Raji (cell line): Measurements from ENCODE around the gene FAM168A.

Source experiments
- POLR2A ChIP-seq: IDR thresholded peaks from 2 replicates; pipeline ENCODE4 v1.6.1; 2011; ENCODE audit warnings: low read depth, low read length, control low read depth; ENCODE audit not compliant: insufficient read depth

FAM168A gene

DNA sequence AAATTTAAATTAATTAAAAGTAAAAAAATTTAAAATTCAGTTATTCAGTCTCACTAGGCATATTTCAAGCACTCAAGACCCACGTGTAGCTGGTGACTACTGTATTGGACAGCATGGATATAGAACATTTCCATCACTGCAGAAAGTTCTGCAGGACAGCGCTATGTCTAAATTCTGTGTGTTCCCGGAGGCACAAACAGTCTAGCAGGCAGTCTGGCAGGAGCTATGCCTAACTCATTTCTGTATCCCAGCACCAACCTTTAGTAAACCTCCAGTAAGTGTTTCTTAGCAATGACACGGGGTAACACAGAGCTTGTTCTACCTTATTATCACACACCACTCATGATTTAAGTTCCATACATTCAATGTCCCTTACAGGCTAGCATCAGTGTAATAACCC lies 48.5 kb downstream of the FAM168A start:
- TF ChIP-seq POLR2A = no peak

DNA sequence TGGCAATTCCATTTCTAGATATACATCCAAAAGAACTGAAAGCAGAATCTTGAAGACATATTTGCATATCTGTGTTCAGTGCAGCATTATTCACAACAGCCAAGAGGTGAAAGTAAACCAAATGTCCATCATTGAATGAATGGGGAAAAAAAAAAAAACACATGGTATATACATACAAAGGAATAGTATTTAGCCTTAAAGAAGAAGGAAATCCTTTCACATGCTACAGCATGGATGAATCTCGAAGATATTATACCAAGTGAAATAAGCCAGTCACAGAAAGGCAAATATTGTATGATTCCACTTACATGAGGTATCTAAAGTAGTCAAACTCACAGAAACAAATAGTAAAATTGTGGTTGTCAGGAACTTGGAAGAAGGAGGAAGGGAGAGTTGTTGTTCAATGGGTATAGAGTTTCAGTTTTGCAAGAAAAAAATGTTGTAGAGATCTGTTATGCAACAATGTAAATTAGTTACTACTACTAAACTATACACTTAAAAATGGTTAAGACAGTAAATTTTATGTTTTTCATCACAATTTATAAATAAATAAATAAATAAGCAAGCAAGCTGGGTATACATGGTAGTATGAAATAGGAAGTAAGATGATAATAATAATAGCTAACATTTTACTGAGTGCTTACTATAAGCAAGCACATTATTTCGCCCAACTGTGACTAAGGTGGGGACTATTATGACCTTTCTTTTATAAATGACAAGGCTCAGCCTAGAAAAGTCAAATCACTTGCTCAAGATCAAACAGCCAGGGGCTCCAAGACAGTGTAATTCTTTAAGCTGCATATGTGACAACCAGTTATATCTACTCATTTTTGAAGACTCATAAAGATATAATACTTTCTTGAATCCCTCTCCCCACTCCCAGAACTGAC lies 50.0 kb downstream of the FAM168A start:
- no peak for TF ChIP-seq POLR2A

DNA sequence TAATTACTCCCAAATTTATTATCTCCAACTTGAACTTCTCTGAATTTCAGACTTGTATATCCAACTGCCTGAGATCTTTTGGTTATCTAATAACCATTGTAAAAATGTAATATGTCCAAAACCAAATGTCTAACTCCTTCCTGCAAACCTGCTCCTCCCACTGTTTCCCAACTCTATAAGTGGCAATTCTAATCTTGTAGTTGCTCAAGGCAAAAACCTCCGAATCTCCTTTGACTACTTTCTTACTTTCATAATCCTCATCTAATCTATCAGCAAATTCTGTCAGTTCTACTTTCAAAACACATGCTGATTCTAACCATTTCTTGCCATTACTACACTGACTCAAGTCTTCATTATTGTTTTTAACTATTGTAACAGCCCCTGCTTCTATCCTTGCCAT lies 55.7 kb downstream of the FAM168A start:
- TF ChIP-seq POLR2A = no peak

DNA sequence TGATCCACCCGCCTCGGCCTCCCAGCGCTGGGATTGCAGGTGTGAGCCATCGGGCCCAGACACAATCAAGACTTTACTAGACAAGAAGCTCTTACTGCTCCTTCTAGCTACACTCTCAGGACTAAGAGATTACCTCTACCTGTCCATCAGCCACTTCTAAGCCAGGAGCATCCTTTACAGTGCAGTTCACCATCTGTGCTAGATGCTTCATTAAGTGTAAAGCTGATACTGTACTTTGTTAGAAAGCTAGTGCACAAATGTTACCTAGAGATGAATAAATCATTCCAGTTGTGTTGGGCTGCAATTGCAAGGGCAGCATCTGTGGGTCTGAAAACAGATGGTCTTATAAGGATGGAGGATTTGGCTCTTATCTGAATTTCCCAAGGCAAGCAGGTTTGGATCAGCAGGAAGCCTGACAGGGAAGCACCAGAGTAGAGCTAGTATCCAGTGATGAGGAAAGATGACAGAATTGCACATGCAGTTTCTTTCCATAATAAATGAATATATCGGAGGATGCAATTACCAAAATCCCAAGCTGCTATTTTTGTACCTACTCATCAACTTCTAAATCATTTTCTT lies 58.3 kb downstream of the FAM168A start:
- no peak for TF ChIP-seq POLR2A

DNA sequence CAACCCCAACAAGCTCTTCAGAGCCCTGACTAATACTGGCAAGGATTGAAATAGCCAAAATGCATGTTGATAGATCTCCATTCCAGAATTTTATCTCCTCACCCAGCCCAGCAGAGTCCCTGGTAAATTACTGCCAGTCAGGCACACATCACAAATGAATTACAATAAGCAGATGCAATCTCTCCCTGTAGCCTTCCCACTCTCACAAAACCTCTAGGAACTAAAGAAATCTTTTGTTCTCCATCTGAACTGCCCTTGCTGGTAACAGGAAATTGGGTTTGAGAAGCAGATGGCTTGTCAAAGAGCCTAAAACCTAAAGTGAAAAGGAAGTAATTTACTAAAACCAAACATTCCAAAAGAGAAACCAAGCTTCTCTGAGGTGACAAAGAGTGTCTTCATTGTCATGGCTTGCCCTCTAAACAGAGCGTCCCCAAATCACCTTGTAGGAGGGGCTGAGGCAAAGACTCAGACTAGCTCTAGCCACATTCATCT lies 59.5 kb downstream of the FAM168A start:
- TF ChIP-seq POLR2A = no peak

DNA sequence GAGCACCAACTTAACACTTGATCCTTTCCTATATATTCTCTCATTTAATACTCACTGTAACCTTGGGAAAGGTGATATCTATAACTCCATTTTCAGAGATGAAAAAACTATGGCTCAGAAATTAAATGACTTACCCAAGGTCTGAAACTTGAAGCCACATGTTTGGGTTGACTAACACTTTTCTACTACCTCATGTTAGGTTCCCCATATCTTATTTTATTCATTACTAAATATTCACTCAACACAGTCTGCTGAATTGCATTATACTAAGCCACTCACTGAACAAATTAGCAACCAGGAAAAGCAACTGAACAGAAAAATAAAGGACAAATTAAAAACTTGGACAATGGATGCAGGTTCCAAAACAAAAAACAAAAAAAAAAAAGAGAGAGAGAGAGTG lies 59.9 kb downstream of the FAM168A start:
- no peak for TF ChIP-seq POLR2A

DNA sequence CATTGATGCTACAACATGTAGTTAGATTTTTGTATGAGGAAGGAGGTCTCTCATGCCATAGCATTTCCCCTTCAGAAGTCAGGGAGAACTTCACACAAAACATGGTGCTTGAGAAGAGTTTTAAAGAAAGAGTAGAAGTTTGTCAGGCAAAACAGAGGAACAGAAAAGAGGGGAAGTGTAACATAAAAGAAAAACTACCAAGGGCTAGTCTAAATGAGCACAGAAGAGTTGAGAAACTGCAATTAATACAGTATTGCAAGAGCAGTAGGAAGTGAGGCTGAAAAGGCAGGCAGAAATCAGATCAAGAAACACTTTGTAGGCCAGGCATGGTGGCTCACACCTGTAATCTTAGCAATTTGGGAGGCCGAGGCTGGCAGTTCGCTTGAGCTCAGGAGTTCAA lies 61.0 kb downstream of the FAM168A start:
- no peak for TF ChIP-seq POLR2A

DNA sequence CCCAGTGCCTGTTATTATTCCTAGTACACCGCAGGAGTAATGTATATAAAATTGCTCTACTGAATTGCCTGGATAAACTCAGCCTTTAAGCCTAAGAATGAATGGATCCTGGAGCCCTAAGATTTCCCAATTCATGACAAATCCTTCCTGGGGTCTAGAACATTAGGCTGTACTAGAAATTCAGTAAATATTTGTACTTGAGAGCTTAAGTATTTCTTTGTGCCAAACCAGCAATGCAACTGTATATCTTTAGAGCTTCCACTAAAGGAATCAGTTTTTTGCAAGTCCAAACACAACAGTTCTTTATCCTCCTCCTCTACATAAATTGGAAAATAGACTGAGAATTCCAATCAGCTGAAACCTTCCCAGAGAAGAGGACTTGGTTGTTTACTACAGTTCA lies 65.6 kb downstream of the FAM168A start:
- no peak for TF ChIP-seq POLR2A

DNA sequence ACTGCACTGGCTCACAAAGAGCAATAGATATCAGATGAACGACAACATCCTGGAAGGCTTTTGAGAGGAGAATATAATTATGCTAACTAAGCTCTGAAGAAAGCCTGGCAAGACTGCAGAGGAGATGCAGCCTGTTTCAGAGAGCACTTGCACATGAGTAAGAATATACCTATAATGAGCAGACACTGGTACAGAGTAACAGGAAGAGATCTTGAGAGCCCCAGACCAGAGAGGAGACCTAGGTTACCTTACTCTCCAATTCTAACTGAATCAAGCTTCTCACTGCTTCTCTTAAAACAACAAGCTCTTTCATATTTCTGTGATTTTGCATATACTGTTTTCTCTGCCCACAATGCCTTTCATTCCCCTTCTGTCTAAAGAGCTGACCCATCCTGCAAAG lies 66.5 kb downstream of the FAM168A start:
- no peak for TF ChIP-seq POLR2A

DNA sequence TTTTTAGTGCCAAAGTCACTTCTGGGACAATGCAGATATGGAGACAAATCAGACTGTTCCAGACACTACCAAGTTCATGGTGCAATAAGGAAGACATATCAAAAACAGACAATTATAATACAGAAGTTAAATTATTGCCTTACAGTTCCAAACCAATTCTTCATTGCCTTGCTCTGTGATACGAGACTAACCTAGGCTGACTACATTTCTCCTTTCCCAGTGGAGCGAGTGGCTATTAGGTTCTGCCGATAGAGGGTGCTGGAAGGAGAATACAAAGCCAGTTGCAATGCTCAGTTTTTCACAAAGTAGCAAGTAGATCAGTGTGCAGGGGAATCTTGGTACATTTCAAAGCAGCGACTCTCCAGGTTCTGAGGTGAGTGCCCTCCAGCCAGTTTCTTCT lies 67.8 kb downstream of the FAM168A start:
- TF ChIP-seq POLR2A = no peak

DNA sequence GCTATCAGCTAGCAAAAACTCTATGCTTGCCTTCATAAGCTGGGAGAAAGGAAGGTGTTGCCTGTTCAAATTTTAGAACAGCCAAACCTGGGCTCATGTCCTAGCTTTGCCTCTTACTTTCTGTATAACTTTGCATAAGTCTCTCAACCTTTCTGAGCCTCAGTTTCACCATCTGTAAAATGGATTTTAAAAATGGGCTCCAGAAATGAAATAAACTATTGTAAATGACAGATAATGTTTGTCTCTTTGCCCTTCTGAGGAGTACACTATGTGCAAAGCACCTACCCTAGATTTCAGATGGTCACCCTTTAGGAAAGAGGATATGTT lies 68.7 kb downstream of the FAM168A start:
- no peak for TF ChIP-seq POLR2A

DNA sequence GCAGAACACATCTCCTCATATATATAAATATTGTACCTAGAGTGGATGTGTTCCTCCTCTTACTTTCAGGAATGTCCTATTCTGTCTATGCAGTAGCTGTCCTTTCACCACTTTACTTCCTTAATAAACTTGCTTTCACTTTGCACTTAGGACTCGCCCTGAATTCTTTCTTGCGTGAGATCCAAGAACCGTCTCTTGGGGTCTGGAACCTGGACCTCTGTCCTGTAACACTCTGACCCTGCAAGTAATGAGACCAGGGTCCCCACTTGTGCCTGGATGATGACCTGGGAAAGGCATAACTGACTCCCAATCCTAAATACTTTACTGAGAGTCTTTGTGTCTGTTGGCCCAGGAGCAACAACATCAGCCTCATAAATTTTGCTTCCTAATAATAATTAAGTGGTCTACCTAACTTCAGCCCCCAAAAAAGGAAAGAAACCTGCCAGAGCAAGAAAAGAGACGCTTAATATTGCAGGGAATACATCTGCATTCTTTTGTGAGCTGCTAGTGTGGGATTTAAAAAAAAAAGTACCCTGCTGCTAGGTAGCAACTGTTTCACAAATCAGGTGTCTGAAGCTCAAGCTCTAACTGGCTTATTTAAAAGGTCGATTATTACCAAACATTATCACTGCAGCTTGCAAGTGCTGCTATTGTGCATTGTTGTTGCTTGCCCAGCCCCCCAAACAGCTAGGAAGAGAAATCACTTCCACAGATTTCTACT lies 69.3 kb downstream of the FAM168A start:
- TF ChIP-seq POLR2A = no peak

DNA sequence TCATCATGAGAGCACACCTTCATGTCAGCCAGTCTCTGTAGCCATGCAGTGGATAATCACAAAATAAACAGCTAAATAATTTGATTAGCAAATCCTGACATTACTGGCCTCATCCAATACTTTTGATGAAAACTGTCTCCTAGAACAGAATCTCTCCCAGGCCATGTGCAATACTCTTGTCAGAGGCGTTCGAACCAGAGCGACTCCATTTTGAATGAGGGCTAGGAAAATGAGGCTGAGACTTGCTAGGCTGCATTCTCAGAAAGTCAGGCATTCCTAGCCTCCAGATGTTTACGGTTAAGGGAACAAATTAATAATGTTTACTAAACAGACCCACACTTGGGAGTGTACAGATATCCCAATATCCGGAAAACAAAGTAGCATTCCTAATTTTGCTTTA lies 69.9 kb downstream of the FAM168A start:
- TF ChIP-seq POLR2A = no peak

DNA sequence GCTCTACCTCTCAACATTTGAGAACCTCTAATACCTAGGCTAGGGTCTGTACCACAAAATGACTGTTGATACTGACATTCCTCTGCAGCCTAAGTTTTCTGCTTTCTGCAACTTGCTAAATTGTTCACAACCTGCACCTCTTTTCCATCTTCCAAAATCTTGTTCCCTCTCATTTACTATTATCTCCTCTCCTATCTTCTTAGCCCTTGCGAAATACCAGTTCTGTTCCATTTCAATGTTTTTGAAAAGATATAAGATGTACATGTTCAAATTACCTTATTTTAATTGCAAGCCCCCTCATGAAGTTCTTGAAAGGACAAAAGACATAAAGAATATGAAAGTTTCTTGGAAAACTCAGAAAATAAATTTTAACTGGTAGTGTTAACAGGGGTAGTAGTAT lies 72.3 kb downstream of the FAM168A start:
- TF ChIP-seq POLR2A = no peak

DNA sequence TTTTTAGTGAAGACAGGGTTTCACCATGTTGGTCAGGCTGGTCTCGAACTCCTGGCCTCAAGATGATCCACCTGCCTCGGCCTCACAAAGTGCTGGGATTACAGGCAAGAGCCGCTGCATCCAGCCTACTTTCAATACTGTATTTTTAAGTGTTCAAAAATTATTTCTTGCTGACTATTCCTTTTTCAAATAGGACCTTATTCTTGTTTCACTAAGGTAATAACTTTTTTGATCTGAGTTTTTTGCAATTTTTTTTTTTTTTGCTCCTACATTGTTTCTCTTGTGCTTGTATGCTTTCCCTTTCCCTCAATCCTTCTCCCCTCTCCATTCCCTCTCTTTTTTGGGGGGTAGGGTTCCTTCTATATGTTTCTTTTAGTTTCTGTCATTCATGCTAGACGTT lies 73.1 kb downstream of the FAM168A start:
- TF ChIP-seq POLR2A = no peak

DNA sequence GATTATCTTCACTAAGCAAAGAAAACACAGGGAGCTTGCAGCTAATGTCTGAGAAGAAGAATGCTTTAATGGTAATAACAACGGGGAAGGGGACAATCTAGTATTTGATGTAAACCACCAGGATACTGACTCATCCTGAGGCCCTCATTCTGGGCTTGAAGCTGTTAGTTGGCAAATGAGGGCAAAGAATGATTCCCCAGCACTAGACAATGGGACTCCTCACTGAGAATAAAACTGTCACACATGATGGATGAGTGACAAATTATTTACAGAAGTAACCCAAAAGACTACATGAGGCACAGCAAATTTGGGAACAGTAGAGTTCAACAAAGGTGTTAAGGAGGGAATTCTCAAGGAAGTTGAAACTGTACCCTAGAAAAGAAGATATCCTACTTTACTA lies 76.3 kb downstream of the FAM168A start:
- TF ChIP-seq POLR2A = no peak
